IPS-NIHi11 (cell line): ENCODE results near the gene HDAC4.
"Not testable (repeated sequence)": the region's sequence is repeated elsewhere in the genome, so short reads cannot be mapped to it uniquely, and the experiment has no call there.

ENCODE experiments used
- DNase-seq: peaks from one replicate; pipeline ENCODE4 v3.0.0; 2012; ENCODE audit warnings: mixed read lengths, low spot score

Gene HDAC4

GRCh38 chr2:239186516-239187357 is 214.1 kb downstream of the HDAC4 start:
- no peak for DNase-seq

- DNase-seq, result no peak
Measured at GRCh38 chr2:239184968-239185903, 215.6 kb downstream of the HDAC4 start.

GRCh38 chr2:239184179-239184578 is 216.6 kb downstream of the HDAC4 start:
- DNase-seq, result no peak

GRCh38 chr2:239182981-239183791 is 217.6 kb downstream of the HDAC4 start:
- no peak for DNase-seq

- no peak for DNase-seq
Measured at GRCh38 chr2:239181903-239182581, 218.8 kb downstream of the HDAC4 start.

- no peak for DNase-seq
Measured at GRCh38 chr2:239181074-239181902, 219.5 kb downstream of the HDAC4 start.

GRCh38 chr2:239180526-239181073 is 220.2 kb downstream of the HDAC4 start:
- DNase-seq, result no peak

- DNase-seq, result no peak
Measured at GRCh38 chr2:239179851-239180371, 220.9 kb downstream of the HDAC4 start.

GRCh38 chr2:239178954-239179353 is 221.9 kb downstream of the HDAC4 start:
- no peak for DNase-seq

- no peak for DNase-seq
Measured at GRCh38 chr2:239178484-239178883, 222.3 kb downstream of the HDAC4 start.

- DNase-seq, result no peak
Measured at GRCh38 chr2:239177908-239178307, 222.9 kb downstream of the HDAC4 start.

- DNase-seq, result no peak
Measured at GRCh38 chr2:239177325-239177724, 223.5 kb downstream of the HDAC4 start.

GRCh38 chr2:239176138-239176803 is 224.5 kb downstream of the HDAC4 start:
- DNase-seq, result not testable (repeated sequence)

- no peak for DNase-seq
Measured at GRCh38 chr2:239175181-239175580, 225.6 kb downstream of the HDAC4 start.

- DNase-seq, result no peak
Measured at GRCh38 chr2:239173301-239173700, 227.5 kb downstream of the HDAC4 start.

- no peak for DNase-seq
Measured at GRCh38 chr2:239171643-239172042, 229.2 kb downstream of the HDAC4 start.

- no peak for DNase-seq
Measured at GRCh38 chr2:239169311-239170048, 231.3 kb downstream of the HDAC4 start.

GRCh38 chr2:239168575-239168974 is 232.2 kb downstream of the HDAC4 start:
- no peak for DNase-seq
